Stimulated activated memory B cell treated with anti-CD40 and anti-IgM and Interleukin-4, amounts not matched to agents 10 μg/mL and 1 μg/mL and 100 μg/mL, for 72 hours (primary cell): ENCODE measurements around the gene SLC16A8.
"Not testable (repeated sequence)": the region's sequence is repeated elsewhere in the genome, so short reads cannot be mapped to it uniquely, and the experiment has no call there.

ENCODE experiments used
- ATAC-seq: fragments of 150-1000 bp; cut with Tn5 transposase; 2 replicates; pipeline ENCODE4 v1.10.0; 2021
- H3K27ac Mint-ChIP-seq: one replicate; pipeline ENCODE4 v1.8.0; 2022; ENCODE audit warnings: mild to moderate bottlenecking, mixed read lengths
- H3K27me3 Mint-ChIP-seq: one replicate; pipeline ENCODE4 v1.8.0; 2022; ENCODE audit warnings: mixed read lengths
- H3K36me3 Mint-ChIP-seq: one replicate; pipeline ENCODE4 v1.8.0; 2022; ENCODE audit warnings: mixed read lengths
- H3K4me1 Mint-ChIP-seq: one replicate; pipeline ENCODE4 v1.8.0; 2022; ENCODE audit warnings: mixed read lengths
- H3K4me3 Mint-ChIP-seq: one replicate; pipeline ENCODE4 v1.8.0; 2022; ENCODE audit warnings: mild to moderate bottlenecking, moderate library complexity, mixed read lengths
- H3K9me3 Mint-ChIP-seq: one replicate; pipeline ENCODE4 v1.8.0; 2022; ENCODE audit warnings: mixed read lengths

SLC16A8 gene

DNA sequence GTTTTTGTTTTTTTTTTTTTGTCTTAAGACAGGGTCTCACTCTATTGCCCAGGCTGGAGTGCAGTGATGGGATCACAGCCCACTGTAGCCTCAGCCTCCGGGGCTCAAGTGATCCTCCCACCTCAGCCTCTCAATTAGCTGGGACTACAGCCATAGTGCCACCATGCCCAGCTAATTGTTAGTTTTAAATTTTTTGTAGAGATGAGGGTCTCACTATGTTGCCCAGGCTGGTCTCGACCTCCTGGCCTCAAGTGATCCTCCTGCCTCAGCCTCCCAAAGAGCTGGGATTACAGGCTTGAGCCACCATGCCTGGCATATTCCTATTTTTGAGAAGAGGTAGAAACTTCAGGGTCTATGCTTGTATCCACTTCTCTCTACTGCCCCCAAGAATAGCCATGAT is 34.8 kb upstream of the SLC16A8 start:
- peaks cover 11% of the 10 kb centered on the region for H3K4me1 Mint-ChIP-seq
- not testable (repeated sequence) for H3K27ac Mint-ChIP-seq, H3K9me3 Mint-ChIP-seq, H3K27me3 Mint-ChIP-seq, ATAC-seq, H3K4me3 Mint-ChIP-seq
- peaks cover 12% of the 10 kb centered on the region for H3K36me3 Mint-ChIP-seq

GRCh38 chr22:38118182-38118581 is 34.2 kb upstream of the SLC16A8 start:
- no peak for ATAC-seq
- Mint-ChIP-seq H3K36me3 (peaks cover 16% of the 10 kb centered on the region), H3K27ac (no peak overlapping the region), H3K27me3 (no peaks in the 10 kb centered on the region), H3K4me3 (no peak overlapping the region), H3K9me3 (no peaks in the 10 kb centered on the region), H3K4me1 (peaks cover 11% of the 10 kb centered on the region)

GRCh38 chr22:38117556-38117955 is 33.6 kb upstream of the SLC16A8 start:
- H3K27ac Mint-ChIP-seq, H3K4me3 Mint-ChIP-seq, ATAC-seq, H3K9me3 Mint-ChIP-seq, H3K27me3 Mint-ChIP-seq: not testable (repeated sequence)
- H3K36me3 Mint-ChIP-seq, result peaks cover 22% of the 10 kb centered on the region
- peaks cover 11% of the 10 kb centered on the region for H3K4me1 Mint-ChIP-seq

DNA sequence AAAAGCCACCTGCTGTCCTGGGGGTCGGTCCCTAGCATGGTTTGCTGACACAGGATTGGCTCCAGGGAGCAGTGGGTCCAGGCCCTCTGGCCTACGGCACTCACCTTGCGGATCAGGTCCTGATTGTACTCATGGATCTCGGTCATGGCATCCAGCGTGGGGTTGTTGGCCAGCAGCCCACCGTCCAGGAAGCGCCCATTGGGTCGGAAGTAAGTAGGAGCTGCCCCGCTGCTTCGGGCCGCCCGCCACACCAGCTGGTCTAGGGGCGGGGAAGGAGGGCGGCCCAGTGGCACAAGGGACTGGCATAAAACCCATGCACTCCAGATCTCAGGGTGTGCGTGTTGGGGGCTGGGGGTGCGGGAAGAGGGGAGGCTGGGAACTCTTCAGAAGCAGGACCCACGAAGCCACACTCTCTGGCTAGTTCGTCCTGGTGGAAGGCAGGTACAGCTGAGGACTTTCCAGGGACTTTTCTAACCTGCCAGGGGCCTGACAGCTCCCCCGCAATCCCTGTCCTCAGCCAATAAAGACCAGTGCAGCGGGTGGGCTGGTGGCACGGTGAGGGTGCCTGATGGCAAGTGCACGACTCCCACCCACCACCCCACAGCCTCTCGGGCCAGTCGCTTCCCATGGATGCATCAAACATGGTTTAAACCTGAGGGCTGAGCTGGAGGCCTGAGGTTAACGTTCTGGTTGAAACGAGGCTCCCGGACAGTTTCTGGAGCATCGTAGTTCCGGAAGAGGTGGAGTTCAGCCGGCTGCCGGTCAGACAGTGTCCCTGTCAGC is 31.6 kb upstream of the SLC16A8 start:
- H3K36me3 Mint-ChIP-seq, result peaks cover 22% of the 10 kb centered on the region
- H3K27me3 Mint-ChIP-seq, result no peaks in the 10 kb centered on the region
- H3K4me3 Mint-ChIP-seq, result no peak overlapping the region
- H3K27ac Mint-ChIP-seq, result no peak overlapping the region
- no peak for ATAC-seq
- no peaks in the 10 kb centered on the region for H3K9me3 Mint-ChIP-seq
- peaks cover 11% of the 10 kb centered on the region for H3K4me1 Mint-ChIP-seq

DNA sequence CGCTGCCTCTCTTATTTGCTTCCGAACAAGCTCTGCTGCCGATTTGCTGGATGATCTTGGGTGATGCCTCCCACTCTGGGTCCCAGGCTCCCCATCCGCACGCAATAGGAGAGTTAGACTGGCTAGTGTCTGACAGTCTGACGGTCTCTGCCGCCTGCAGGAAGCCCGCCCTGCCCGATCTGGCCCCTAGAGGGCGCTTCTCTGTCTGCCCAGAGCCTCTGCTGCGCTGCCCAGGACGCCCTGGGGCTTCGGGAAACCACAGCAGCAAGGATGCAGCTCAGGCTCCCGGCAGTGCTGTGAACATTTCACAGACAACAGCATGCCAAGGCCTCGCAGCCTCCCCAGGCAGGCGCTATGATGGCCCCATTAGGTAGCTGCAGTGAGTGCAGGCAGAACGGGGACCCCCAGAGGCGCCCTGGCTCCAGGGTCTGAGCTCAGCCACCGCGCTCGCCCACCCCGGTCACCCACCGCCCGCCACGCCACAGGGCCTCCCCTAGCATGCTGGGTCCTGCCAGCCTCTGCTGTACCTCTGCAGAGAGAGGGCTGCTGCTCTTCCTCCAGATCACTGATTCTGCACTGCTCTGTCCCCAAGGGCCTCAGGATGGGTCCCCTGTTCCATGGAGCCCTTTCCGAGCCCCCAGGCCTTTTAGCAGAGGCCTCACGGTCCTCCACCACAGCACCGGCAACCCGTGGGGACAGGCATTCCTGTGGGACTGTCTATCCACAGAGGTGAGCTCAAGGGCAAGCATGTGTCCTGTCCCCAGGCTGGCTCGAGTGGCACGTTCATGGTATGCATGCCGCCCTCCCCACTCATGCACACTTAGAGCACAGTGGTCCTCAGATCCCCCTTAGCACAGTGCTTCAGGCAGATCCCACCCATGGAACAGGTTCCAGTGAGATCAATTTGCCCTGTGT is 30.8 kb upstream of the SLC16A8 start:
- H3K36me3 Mint-ChIP-seq, result peaks cover 22% of the 10 kb centered on the region
- H3K9me3 Mint-ChIP-seq, result peaks cover 2% of the 10 kb centered on the region
- peak; percentile 82 for ATAC-seq
- no peaks in the 10 kb centered on the region for H3K27me3 Mint-ChIP-seq
- H3K4me1 Mint-ChIP-seq, result peaks cover 11% of the 10 kb centered on the region
- no peak overlapping the region for H3K4me3 Mint-ChIP-seq
- H3K27ac Mint-ChIP-seq, result no peak overlapping the region

DNA sequence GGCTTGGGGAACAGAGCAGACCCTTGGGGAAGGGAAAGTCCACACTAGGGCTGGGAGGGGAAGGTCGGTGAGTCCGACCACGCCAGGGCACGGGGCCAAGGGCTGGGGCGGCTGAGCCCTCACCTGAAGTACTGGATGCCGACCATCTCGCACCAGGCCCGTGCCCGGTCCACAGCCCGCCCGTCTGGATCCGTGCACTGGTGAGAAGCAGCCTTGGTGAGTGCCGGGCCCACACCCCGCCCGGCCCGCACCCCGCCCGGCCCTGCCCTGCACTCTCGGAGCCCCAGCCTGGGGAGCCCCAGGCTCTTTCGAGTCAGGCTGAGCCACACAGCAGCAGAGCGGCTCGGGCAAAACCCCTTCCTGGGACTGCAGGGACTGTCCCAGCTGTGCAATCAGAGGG is 28.4 kb upstream of the SLC16A8 start:
- no peak for ATAC-seq
- H3K4me1 Mint-ChIP-seq, result peaks cover 11% of the 10 kb centered on the region
- H3K4me3 Mint-ChIP-seq, result no peak overlapping the region
- peak overlapping the region; percentile 21 for H3K27ac Mint-ChIP-seq
- peaks cover 3% of the 10 kb centered on the region for H3K9me3 Mint-ChIP-seq
- H3K36me3 Mint-ChIP-seq, result peaks cover 33% of the 10 kb centered on the region
- no peaks in the 10 kb centered on the region for H3K27me3 Mint-ChIP-seq

- Mint-ChIP-seq H3K27ac (no peak overlapping the region), H3K27me3 (no peaks in the 10 kb centered on the region), H3K4me3 (no peak overlapping the region), H3K36me3 (peaks cover 33% of the 10 kb centered on the region), H3K9me3 (peaks cover 3% of the 10 kb centered on the region), H3K4me1 (peaks cover 11% of the 10 kb centered on the region)
- no peak for ATAC-seq
Observed at GRCh38 chr22:38111925-38112355, 28.0 kb upstream of the SLC16A8 start.

DNA sequence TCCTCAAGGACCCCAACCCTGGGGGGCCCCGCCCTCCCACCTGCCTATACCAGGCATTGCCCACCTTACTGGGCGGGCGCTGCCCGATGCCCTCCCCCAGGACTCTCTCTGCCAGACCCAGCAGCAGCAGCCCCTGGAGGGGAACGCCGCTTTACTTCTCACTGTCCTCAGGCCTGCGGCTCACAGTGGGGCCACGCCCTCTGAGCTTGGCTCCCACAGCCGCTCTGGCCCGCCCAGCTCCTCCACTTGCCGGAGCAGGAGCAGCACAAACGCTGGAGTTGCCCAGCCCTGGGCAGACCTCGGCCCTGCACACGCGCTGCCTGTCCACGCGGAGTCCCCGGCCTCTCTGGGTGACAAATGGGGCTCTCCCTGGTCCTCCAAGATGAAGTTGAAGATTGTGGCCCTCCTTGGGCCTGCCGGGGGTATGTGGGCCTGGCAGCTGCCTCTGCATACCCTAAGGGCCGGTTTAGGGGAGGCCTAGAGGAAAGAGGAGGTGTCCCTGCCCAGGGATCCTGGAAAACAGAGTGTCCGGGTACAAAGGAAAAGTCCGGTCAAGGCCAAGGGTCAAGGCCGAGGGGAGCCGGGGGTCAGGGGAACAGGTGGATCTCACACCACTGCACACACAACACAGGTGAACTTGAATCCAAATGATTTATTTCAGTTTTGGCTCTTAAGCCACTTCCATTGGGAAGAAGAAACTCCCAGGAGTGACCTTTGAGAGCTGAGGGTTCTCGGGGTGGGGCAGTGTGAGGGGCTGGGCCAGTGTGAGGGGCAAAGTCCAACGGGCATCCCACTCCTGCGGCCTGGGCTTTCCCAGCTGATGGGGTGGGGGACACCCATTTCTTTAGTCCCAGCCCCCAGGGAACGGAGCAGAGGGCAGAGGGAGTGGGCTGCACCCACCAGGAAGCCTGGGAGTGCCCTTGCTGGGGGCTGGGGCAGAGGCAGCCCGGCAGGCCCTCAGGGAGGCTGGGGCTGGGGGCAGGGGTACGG is 27.2 kb upstream of the SLC16A8 start:
- Mint-ChIP-seq H3K27ac (no peak overlapping the region), H3K36me3 (peaks cover 33% of the 10 kb centered on the region), H3K4me3 (no peak overlapping the region), H3K27me3 (no peaks in the 10 kb centered on the region), H3K9me3 (peaks cover 3% of the 10 kb centered on the region), H3K4me1 (peaks cover 11% of the 10 kb centered on the region)
- ATAC-seq, result no peak

DNA sequence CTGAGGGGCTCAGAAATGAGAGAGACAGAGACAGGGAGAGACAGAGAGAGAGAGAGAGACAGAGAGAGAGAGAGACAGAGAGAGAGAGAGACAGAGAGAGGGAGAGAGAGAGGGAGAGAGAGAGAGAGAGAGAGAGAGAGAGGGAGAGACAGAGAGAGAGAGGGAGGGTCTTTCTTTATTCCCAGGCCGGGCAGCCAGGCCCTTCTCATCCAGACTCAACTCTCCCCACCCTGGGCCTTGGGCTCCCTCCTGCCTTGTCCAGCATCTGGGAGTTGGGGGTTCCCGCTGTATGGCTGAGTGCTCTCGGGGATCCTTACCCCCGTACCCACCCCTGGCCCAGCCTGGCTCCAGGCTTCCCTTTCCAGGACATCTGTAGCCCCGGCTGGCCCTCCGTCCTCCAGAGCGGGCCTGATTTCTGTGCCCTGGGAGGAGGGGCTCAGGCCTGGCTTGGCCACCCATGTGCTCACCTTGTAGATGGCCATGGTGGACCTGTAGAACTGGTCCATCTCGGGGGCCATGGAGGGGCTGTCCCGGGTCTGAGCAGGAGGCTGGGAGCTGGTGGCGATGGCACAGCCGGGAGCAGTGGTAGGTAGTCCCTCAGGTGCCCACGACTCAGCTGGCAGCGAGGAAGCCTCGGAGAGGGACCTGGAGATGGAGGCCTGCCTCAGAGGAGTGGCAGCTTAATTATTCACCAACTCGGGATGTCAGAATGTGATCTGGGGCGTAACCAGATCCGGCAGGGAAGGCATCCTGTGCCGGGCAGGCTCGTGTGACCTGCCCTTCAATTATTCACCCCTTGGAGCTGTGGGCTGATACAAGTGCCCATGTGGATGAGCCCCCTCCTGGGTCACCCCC is 26.3 kb upstream of the SLC16A8 start, which contains the start of gene BAIAP2L2:
TSS of gene BAIAP2L2 (minus strand) at position 677 of the 855 bp plus-strand sequence. CDS start at position 518, 159 bp downstream.
- H3K9me3 Mint-ChIP-seq, result peaks cover 3% of the 10 kb centered on the region
- H3K36me3 Mint-ChIP-seq, result peaks cover 34% of the 10 kb centered on the region
- no peaks in the 10 kb centered on the region for H3K27me3 Mint-ChIP-seq
- peaks cover 11% of the 10 kb centered on the region for H3K4me1 Mint-ChIP-seq
- peak within 1 kb of the TSS; percentile 34 for H3K4me3 Mint-ChIP-seq
- ATAC-seq, result no peak
- peak within 1 kb of the TSS; percentile 55 for H3K27ac Mint-ChIP-seq

DNA sequence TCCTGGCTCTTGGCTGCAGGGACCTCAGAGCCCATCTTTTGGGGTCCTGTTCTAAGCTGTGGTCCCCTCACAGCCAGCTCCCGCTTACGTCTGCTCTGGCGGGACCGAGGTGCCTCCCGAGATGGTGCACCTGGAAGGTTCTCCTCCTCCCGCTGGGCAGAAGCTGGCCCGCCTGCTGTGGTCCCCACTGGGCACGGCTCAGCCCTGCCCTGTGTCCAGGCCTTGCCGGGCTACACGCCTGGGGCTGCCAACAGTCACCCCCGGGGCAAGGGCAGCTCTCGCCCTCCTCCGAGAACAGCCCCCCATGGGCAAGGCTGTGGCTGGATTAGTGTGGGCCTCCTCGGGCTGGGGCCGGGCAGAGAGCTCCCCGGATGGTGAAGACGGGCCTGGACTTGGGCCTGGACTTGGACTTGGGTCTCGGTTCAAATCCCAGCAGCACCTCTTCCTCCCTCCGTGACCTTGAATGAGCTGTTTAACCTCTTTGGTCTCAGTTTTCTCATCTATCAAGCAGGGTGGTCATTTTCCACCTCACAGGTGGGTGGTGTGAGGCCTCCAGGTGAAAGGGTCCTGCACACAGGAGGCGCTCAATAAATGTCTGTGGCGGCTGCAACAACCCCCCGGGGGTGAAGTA is 25.5 kb upstream of the SLC16A8 start:
- Mint-ChIP-seq H3K9me3 (peaks cover 3% of the 10 kb centered on the region), H3K27ac (peak overlapping the region; percentile 55), H3K4me1 (peaks cover 4% of the 10 kb centered on the region), H3K4me3 (peak overlapping the region; percentile 34), H3K27me3 (no peaks in the 10 kb centered on the region), H3K36me3 (peaks cover 29% of the 10 kb centered on the region)
- no peak for ATAC-seq

DNA sequence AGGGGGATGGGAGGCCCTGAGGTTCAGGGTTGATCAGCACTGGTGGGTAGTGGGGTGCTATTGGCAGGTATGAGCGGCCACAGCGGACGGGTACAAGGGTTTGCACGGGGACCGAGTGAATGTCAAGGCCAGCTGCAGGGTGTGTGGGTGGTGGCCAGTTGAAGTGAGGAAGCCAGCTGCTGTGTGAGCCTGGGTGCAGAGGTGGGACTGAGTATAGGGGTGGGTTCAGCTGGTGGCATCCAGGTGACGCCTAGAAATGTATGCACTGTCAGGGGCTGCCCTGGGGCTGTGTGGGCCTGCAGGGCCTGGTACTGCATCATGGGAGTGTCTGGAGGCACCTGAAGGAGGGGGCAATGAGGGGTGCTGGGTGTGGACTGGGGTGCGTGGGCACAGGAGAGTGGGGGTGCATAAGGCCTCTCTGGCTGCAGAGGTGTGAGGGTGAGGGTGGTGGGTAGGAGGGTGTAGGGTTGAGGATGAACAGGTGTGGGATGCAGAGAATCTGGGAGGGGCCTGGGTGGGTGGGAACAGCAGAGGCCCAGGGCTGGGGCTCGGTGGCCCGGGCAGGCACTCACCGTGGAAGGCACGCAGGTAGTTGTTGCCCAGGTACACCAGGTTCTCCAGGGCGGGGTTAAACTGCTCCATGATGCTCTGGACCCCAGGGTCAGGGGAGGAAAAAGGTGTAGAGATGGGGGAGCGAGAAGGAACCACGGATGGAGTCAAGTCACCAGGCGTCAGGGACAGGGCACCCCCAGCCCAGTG is 24.8 kb upstream of the SLC16A8 start:
- Mint-ChIP-seq H3K27ac (no peak overlapping the region), H3K36me3 (peaks cover 25% of the 10 kb centered on the region), H3K4me3 (no peak overlapping the region), H3K4me1 (no peaks in the 10 kb centered on the region), H3K27me3 (no peaks in the 10 kb centered on the region), H3K9me3 (peaks cover 3% of the 10 kb centered on the region)
- ATAC-seq, result peak; percentile 37

GRCh38 chr22:38107692-38108515 is 23.9 kb upstream of the SLC16A8 start:
- H3K27me3 Mint-ChIP-seq, result no peaks in the 10 kb centered on the region
- H3K4me1 Mint-ChIP-seq, result no peaks in the 10 kb centered on the region
- no peak overlapping the region for H3K27ac Mint-ChIP-seq
- peaks cover 18% of the 10 kb centered on the region for H3K36me3 Mint-ChIP-seq
- ATAC-seq, result no peak
- H3K9me3 Mint-ChIP-seq, result peaks cover 3% of the 10 kb centered on the region
- no peak overlapping the region for H3K4me3 Mint-ChIP-seq
